Trophoblast cell (in vitro differentiated cells and primary cell): Measurements from ENCODE around the gene PAX3.

Experiments used
- DNase-seq, 2 donors: peaks; one replicate each; pipeline ENCODE4 v3.0.0-alpha.2; 2016
- H2AFZ ChIP-seq: 2 replicates; pipeline ENCODE4 v1.6.1; 2013; ENCODE audit warnings: low read length, moderate library complexity, mild to moderate bottlenecking; ENCODE audit not compliant: insufficient read depth, poor library complexity
- H2AK5ac ChIP-seq: 2 replicates; pipeline ENCODE4 v1.6.1; 2013; ENCODE audit warnings: mild to moderate bottlenecking, low read length
- H2BK120ac ChIP-seq: 2 replicates; pipeline ENCODE4 v1.6.1; 2013; ENCODE audit warnings: low read length, mild to moderate bottlenecking, moderate library complexity; ENCODE audit not compliant: insufficient read depth, poor library complexity
- H2BK12ac ChIP-seq: 2 replicates; pipeline ENCODE4 v1.6.1; 2013; ENCODE audit warnings: mild to moderate bottlenecking, low read length, moderate library complexity
- H2BK5ac ChIP-seq: 2 replicates; pipeline ENCODE4 v1.6.1; 2013; ENCODE audit warnings: low read length, low read depth, moderate library complexity, mild to moderate bottlenecking; ENCODE audit not compliant: poor library complexity
- H3K14ac ChIP-seq: 2 replicates; pipeline ENCODE4 v1.6.1; 2013; ENCODE audit warnings: mild to moderate bottlenecking, low read length
- H3K18ac ChIP-seq: 2 replicates; pipeline ENCODE4 v1.6.1; 2013; ENCODE audit warnings: mild to moderate bottlenecking, low read length
- H3K23ac ChIP-seq: 2 replicates; pipeline ENCODE4 v1.6.1; 2013; ENCODE audit warnings: low read length
- H3K27ac ChIP-seq: 2 replicates; pipeline ENCODE4 v1.5.1; 2013; ENCODE audit warnings: low read depth, mild to moderate bottlenecking, inconsistent platforms, low read length, moderate library complexity
- H3K27me3 ChIP-seq: 2 replicates; pipeline ENCODE4 v1.6.1; 2013; ENCODE audit warnings: inconsistent platforms, mild to moderate bottlenecking, low read length, moderate library complexity; ENCODE audit not compliant: insufficient read depth
- H3K36me3 ChIP-seq, 2 experiments: 1 replicate in 1 of 2; 2 replicates in 1 of 2; pipeline ENCODE4 v1.6.1; 2013; ENCODE audit warnings: low read length in 2 of 2, mild to moderate bottlenecking in 2 of 2, moderate library complexity in 1 of 2; ENCODE audit not compliant: insufficient read depth in 2 of 2, control insufficient read depth in 1 of 2
- H3K4ac ChIP-seq: 2 replicates; pipeline ENCODE4 v1.6.1; 2013; ENCODE audit warnings: low read depth, mild to moderate bottlenecking, low read length, moderate library complexity
- H3K4me1 ChIP-seq, 2 experiments: 1 replicate in 1 of 2; 2 replicates in 1 of 2; pipeline ENCODE4 v1.6.1; 2013; ENCODE audit warnings: low read length in 2 of 2, mild to moderate bottlenecking in 2 of 2, moderate library complexity in 1 of 2; ENCODE audit not compliant: insufficient read depth in 2 of 2, control insufficient read depth in 1 of 2
- H3K4me2 ChIP-seq: 2 replicates; pipeline ENCODE4 v1.6.1; 2013; ENCODE audit warnings: inconsistent platforms, mild to moderate bottlenecking, low read length, moderate library complexity
- H3K4me3 ChIP-seq: 2 replicates; pipeline ENCODE4 v1.5.1; 2013; ENCODE audit warnings: mild to moderate bottlenecking, low read depth, low read length, inconsistent platforms
- H3K79me1 ChIP-seq: one replicate; pipeline ENCODE4 v1.6.1; 2013; ENCODE audit warnings: low read length
- H3K79me2 ChIP-seq: 2 replicates; pipeline ENCODE4 v1.6.1; 2013; ENCODE audit warnings: low read length, mild to moderate bottlenecking; ENCODE audit not compliant: control insufficient read depth, insufficient read depth, poor library complexity
- H3K9ac ChIP-seq: 2 replicates; pipeline ENCODE4 v1.6.1; 2013; ENCODE audit warnings: mild to moderate bottlenecking, low read length
- H3K9me3 ChIP-seq: 2 replicates; pipeline ENCODE4 v1.6.1; 2013; ENCODE audit warnings: low read depth, mild to moderate bottlenecking, control low read depth, inconsistent platforms, low read length; ENCODE audit not compliant: insufficient read depth
- H4K12ac ChIP-seq: 2 replicates; pipeline ENCODE4 v1.6.1; 2013; ENCODE audit warnings: low read depth, mild to moderate bottlenecking, low read length, moderate library complexity
- H4K8ac ChIP-seq: 2 replicates; pipeline ENCODE4 v1.6.1; 2013; ENCODE audit warnings: low read depth, mild to moderate bottlenecking, low read length, moderate library complexity
- H4K91ac ChIP-seq: one replicate; pipeline ENCODE4 v1.6.1; 2013; ENCODE audit warnings: low read depth, mild to moderate bottlenecking, low read length, moderate library complexity
- WGBS: extraction: QIAGEN DNeasy Blood & Tissue Kit; methylation state at CpG from one replicate; pipeline ENCODE4 v1.1.7; 2013; ENCODE audit warnings: missing lambda C conversion rate; ENCODE audit not compliant: insufficient read length, insufficient coverage; ENCODE audit errors: extremely low coverage; 5-methylcytosine and 5-hydroxymethylcytosine counted together

The PAX3 gene

DNA sequence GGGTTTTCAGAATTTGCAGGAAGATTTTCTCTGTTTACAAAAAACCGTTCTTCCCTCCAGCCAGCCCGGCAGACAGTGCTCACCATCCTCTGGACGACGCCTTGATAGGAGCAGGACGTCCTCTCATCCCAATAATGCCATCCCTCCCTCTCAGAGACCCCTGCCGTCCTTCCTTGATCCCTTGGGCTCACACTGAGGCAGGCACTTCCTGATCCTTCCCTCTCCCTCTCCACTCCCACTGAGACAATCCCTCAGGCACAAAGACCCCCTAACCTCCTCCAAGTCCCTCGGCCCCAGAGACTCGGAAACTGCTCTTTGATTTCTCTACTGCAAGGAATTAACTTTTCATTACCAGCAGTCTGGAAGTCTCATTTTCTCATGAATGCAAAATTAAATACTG, 42.5 kb downstream of the PAX3 start:
- H2AK5ac ChIP-seq: no peak overlapping the region
- no peak overlapping the region for H2BK120ac ChIP-seq
- H3K79me2 ChIP-seq: no peaks in the 10 kb centered on the region
- H4K91ac ChIP-seq: no peak overlapping the region
- DNase-seq: no peak
- no peak overlapping the region for H2BK5ac ChIP-seq
- no peaks in the 10 kb centered on the region for H3K4me1 ChIP-seq
- H3K4ac ChIP-seq: no peak overlapping the region
- H4K12ac ChIP-seq: no peak overlapping the region
- H3K36me3 ChIP-seq: no peaks in the 10 kb centered on the region
- H3K27ac ChIP-seq: no peak overlapping the region
- no peak overlapping the region for H3K23ac ChIP-seq
- no peak overlapping the region for H3K18ac ChIP-seq
- H3K14ac ChIP-seq: no peak overlapping the region
- no peaks in the 10 kb centered on the region for H3K9me3 ChIP-seq
- H3K9ac ChIP-seq: no peak overlapping the region
- no peak overlapping the region for H3K4me3 ChIP-seq
- H3K79me1 ChIP-seq: no peaks in the 10 kb centered on the region
- H4K8ac ChIP-seq: no peak overlapping the region
- no peaks in the 10 kb centered on the region for H3K27me3 ChIP-seq
- no peak overlapping the region for H3K4me2 ChIP-seq
- H2BK12ac ChIP-seq: no peak overlapping the region
- H2AFZ ChIP-seq: no peak overlapping the region
- WGBS: no CpG with 5 or more reads among the region's 8 CpGs

DNA sequence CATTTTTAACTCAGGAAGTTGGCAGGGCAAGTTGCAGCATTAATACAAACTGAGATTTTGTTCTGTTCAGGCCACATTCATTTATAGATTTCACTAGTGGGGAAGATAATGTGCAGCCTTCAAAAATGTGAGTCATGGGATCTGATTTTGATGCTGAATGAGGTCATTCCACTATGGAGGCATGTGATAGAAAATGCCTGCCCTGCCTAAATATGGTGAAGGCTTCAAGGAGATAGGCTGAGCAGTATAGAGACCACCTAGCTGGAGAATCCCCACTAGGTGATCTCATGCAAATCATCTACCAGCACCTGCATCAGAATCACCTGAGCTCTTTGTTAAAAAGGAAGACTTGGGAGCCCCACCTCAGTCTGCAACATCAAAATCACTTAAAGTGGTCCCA, 43.7 kb downstream of the PAX3 start:
- no peaks in the 10 kb centered on the region for H3K27me3 ChIP-seq
- H3K4me1 ChIP-seq: no peaks in the 10 kb centered on the region
- no peak overlapping the region for H3K4me3 ChIP-seq
- no peaks in the 10 kb centered on the region for H3K79me2 ChIP-seq
- no peak overlapping the region for H3K18ac ChIP-seq
- no peak overlapping the region for H2BK5ac ChIP-seq
- no peak overlapping the region for H4K91ac ChIP-seq
- H3K4me2 ChIP-seq: no peak overlapping the region
- H3K4ac ChIP-seq: no peak overlapping the region
- no peaks in the 10 kb centered on the region for H3K36me3 ChIP-seq
- no peak overlapping the region for H3K9ac ChIP-seq
- H3K14ac ChIP-seq: no peak overlapping the region
- H3K79me1 ChIP-seq: no peaks in the 10 kb centered on the region
- no peak overlapping the region for H4K8ac ChIP-seq
- no peak overlapping the region for H4K12ac ChIP-seq
- no peak overlapping the region for H2AFZ ChIP-seq
- no peak overlapping the region for H2BK12ac ChIP-seq
- H2AK5ac ChIP-seq: no peak overlapping the region
- H2BK120ac ChIP-seq: no peak overlapping the region
- no peak for DNase-seq
- no peak overlapping the region for H3K23ac ChIP-seq
- H3K9me3 ChIP-seq: no peaks in the 10 kb centered on the region
- no peak overlapping the region for H3K27ac ChIP-seq

DNA sequence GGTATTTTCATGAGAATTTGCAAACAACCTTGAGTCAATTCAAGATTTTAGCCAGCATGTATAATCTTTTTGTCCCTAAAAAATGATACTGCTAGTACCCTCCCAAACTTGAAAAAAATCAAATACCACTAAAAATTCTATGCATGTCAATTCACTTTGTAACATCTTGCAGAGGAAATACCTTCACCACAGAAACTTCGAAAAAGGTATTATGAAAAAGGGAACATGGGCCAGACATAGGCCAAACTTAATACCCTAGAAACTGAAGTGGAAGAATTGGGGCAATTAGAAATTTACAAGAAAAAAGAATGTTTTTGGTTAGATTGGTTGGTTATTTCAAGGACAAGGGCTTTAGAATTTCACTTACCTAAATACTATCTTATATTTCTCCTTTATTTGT, 48.5 kb downstream of the PAX3 start:
- Histone ChIP-seq H3K23ac (no peak overlapping the region), H3K18ac (no peak overlapping the region), H3K79me1 (no peaks in the 10 kb centered on the region), H3K4me1 (no peaks in the 10 kb centered on the region), H2BK12ac (no peak overlapping the region), H3K9ac (no peak overlapping the region), H2BK120ac (no peak overlapping the region), H4K91ac (no peak overlapping the region), H3K36me3 (no peaks in the 10 kb centered on the region), H3K9me3 (no peaks in the 10 kb centered on the region), H3K4ac (no peak overlapping the region), H3K14ac (no peak overlapping the region), H3K4me3 (no peak overlapping the region), H3K27ac (no peak overlapping the region), H2AFZ (no peak overlapping the region), H3K4me2 (no peak overlapping the region), H4K8ac (no peak overlapping the region), H2BK5ac (no peak overlapping the region), H4K12ac (no peak overlapping the region), H3K27me3 (no peaks in the 10 kb centered on the region), H2AK5ac (no peak overlapping the region), H3K79me2 (no peaks in the 10 kb centered on the region)
- WGBS: no CpG with 5 or more reads among the region's 1 CpG
- no peak for DNase-seq

DNA sequence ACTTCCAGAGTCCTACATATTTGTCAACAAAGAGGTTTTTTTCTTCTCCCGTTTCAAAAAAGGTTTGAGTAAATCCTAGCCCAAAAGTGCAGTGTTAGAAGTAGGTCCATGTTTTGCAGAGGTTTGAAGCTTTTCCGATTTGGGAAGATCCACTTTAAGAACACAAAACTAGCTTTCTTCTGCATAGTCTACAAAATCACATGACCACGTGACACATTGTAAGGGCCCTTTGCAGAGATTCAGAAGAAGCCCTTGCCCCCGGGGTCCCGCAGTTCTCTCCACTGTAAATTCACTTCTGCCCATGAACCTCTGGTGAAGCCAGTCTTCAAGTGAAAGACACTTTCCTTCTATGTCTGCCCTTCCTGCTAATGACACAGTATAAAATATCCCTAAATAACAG, 49.4 kb downstream of the PAX3 start:
- Histone ChIP-seq H3K14ac (no peak overlapping the region), H3K27ac (no peak overlapping the region), H3K4ac (no peak overlapping the region), H2BK120ac (no peak overlapping the region), H3K79me2 (no peaks in the 10 kb centered on the region), H3K27me3 (no peaks in the 10 kb centered on the region), H3K36me3 (no peaks in the 10 kb centered on the region), H3K4me3 (no peak overlapping the region), H3K9ac (no peak overlapping the region), H4K8ac (no peak overlapping the region), H2BK5ac (no peak overlapping the region), H2AFZ (no peak overlapping the region), H4K12ac (no peak overlapping the region), H2AK5ac (no peak overlapping the region), H3K23ac (no peak overlapping the region), H3K79me1 (no peaks in the 10 kb centered on the region), H3K18ac (no peak overlapping the region), H3K4me1 (no peaks in the 10 kb centered on the region), H3K9me3 (no peaks in the 10 kb centered on the region), H3K4me2 (no peak overlapping the region), H4K91ac (no peak overlapping the region), H2BK12ac (no peak overlapping the region)
- DNase-seq: no peak
- WGBS: no CpG with 5 or more reads among the region's 5 CpGs

DNA sequence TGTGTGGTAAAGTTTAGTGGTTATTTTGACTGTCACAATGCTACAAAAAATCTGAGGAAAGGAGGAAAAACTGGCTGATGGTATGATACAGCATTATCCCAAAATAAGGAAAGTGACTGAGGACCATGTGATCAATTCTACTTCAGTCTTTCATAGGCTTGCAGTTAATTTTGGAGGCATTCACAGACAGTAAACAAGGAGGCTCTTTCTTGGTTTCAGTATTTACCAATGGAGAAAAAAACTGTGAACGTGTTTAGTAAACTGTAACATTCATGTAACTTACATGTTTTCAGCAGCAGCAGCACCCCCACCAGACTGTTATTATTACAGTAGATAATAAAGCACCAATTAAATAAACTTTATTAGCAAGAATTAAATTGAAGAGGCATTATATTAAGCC, 50.0 kb downstream of the PAX3 start:
- H3K79me1 ChIP-seq: no peaks in the 10 kb centered on the region
- WGBS: no CpG with 5 or more reads among the region's 1 CpG
- DNase-seq: no peak
- H2AK5ac ChIP-seq: no peak overlapping the region
- no peak overlapping the region for H2BK5ac ChIP-seq
- no peak overlapping the region for H3K27ac ChIP-seq
- H2BK12ac ChIP-seq: no peak overlapping the region
- no peaks in the 10 kb centered on the region for H3K4me1 ChIP-seq
- H3K36me3 ChIP-seq: no peaks in the 10 kb centered on the region
- H4K8ac ChIP-seq: no peak overlapping the region
- H2BK120ac ChIP-seq: no peak overlapping the region
- no peak overlapping the region for H4K91ac ChIP-seq
- H3K23ac ChIP-seq: no peak overlapping the region
- no peak overlapping the region for H3K18ac ChIP-seq
- no peak overlapping the region for H2AFZ ChIP-seq
- H3K14ac ChIP-seq: no peak overlapping the region
- no peaks in the 10 kb centered on the region for H3K27me3 ChIP-seq
- H3K79me2 ChIP-seq: no peaks in the 10 kb centered on the region
- no peak overlapping the region for H3K4me2 ChIP-seq
- no peak overlapping the region for H3K4me3 ChIP-seq
- H3K9me3 ChIP-seq: no peaks in the 10 kb centered on the region
- H3K9ac ChIP-seq: no peak overlapping the region
- H3K4ac ChIP-seq: no peak overlapping the region
- no peak overlapping the region for H4K12ac ChIP-seq
